Fibroblast of villous mesenchyme (primary cell): ENCODE measurements around the gene VSNL1. TPM values are rescaled to one million over a fixed set of nuclear protein-coding genes. Genes with fewer than 3 reads are reported as not detected.
A peak's percentile ranks its signal among the peaks of the same experiment; 100 is the strongest.

ENCODE experiments used
- DNase-seq: peaks from one replicate; pipeline ENCODE4 v3.0.0-alpha.2; 2010; ENCODE audit warnings: low read depth
- H3K4me3 ChIP-seq: 2 replicates; pipeline ENCODE4 v1.5.1; 2011; ENCODE audit warnings: low read depth, mild to moderate bottlenecking, low read length
- total RNA-seq: library from RNA; depleted of rRNA; stranded (reverse); fragments of >200 nt; gene quantifications from 2 replicates; pipeline ENCODE4 v1.2.3, GENCODE V29; 2012
- TF ChIP-seq, protein P1 (sequence below): IDR thresholded peaks from 2 replicates; pipeline ENCODE4 v1.5.1; 2012; ENCODE audit warnings: low read depth, mild to moderate bottlenecking, low read length; ENCODE audit not compliant: insufficient read depth

The VSNL1 gene
- total RNA-seq, 1 donor = 0.86 TPM

DNA sequence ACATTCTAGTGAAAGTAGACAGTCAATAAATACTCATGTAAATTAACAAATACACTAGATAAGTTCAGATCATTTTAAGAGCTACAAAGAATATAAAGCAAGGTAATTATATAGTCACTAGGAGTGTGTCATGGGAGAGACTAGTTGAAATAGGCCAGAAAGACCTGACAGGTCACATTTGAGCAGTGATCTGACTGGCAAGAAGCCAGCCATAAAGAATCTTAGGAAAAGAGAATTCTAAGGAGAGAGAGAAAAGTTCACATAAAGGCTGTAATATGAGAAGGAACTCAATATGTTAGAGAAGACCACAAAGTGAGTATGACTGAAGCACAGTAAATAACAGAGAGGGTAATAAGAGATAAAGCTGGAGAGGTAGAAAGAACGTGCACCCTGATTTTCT lies 31.2 kb downstream of the VSNL1 start:
- H3K4me3 ChIP-seq = no peak overlapping the region
- TF ChIP-seq, protein P1, sequence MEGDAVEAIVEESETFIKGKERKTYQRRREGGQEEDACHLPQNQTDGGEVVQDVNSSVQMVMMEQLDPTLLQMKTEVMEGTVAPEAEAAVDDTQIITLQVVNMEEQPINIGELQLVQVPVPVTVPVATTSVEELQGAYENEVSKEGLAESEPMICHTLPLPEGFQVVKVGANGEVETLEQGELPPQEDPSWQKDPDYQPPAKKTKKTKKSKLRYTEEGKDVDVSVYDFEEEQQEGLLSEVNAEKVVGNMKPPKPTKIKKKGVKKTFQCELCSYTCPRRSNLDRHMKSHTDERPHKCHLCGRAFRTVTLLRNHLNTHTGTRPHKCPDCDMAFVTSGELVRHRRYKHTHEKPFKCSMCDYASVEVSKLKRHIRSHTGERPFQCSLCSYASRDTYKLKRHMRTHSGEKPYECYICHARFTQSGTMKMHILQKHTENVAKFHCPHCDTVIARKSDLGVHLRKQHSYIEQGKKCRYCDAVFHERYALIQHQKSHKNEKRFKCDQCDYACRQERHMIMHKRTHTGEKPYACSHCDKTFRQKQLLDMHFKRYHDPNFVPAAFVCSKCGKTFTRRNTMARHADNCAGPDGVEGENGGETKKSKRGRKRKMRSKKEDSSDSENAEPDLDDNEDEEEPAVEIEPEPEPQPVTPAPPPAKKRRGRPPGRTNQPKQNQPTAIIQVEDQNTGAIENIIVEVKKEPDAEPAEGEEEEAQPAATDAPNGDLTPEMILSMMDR = no peak
- DNase-seq = no peak

DNA sequence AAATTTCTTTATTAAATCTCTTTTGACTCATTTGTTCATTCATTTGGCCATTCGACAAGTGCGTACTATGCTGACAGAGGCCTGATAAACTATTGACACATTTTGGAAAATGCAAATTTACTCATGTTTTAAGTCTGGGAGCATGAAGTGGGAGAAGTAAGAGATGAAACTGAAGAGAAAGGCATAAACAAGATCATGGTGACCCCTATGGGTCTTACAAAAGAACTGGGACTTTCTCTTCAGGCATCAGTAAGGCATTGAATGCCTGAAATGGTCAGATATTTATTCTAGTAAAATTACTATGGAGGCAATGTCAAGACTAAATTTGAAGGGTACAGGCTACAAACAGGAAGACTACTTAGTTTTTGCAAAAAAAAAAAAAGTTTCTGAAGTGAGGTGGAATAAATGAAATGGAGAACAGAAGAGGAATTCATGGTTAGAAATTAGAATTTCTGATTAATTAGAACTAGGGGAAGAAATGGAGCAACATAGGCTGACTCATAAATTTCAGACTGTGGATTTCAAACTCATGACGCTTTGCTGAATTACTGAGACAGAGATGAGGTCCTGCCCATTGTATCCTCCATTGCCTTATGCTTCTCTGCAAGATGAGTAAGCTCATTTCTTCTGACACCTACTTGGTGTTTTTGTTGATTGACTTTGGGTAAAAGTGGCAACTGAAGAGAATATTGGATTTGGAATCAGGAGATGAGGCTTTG lies 32.7 kb downstream of the VSNL1 start:
- TF ChIP-seq, protein P1 = peak; percentile 35
- DNase-seq = peak; percentile 15
- H3K4me3 ChIP-seq = no peak overlapping the region

DNA sequence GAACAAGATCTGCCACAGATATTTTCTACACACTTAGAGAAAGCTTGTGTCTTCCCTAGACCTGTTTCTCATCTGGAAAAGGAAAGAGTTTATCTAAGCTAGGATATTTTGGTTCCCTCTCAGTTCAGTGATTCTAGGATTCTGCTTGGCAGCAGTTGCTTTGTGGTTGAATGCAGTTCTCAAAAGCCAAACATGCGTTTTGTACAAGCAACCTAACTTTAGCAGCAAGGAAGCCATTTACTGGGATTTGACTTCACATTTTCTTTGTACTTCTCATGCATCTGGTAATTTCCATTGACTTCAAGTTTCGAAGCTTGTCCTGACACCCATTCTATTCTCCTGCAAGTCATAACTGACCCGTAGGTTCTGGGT lies 33.3 kb downstream of the VSNL1 start:
- TF ChIP-seq, protein P1 = no peak
- DNase-seq = no peak
- H3K4me3 ChIP-seq = no peak overlapping the region

DNA sequence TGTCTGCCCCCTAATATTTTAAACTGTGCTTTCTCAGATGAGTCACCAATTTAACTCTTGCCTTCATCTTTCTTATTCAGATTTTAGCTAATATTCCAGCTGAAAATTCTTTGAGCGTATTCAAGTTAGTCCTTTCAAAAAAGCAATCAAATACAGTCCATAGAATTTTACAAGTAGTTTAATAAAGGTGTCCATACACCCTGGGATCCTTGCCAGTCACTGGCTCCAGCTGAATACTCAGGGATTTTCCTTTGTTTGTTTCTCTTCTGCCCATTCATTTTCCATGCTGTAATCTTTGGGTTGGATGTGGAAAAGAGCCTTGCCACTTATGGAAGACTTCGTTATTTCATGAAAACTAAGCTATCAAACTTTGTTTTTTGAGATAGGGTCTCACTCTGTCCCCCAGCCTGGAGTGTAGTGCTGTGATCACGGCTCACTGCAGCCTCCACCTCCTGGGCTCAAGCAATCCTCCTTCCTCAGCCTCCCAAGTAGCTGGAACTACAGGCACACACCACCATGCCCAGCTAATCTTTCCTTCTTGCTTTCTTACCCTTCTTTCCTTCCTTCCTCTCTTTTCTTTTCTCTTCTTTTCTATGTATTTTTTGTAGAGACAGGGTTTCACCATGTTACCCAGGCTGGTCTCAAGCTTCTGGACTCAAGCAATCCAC lies 34.0 kb downstream of the VSNL1 start:
- no peak overlapping the region for H3K4me3 ChIP-seq
- TF ChIP-seq, protein P1 = no peak
- no peak for DNase-seq

DNA sequence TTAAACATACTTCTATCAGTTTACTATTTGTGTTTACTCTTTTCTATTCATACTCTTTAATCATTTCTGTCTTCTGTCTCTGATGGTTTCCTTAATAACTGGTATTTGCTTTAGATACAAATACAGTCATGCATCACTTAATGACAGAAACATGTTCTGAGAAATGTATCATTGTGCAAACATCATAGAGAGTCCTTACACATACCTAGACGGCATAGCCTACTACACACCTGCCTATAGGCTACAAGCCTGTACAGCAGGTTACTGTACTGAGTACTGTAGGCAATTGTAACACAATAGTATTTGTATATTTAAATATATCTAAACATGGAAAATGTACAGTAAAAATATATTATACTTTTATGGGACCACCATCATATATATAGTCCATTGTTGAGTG lies 36.3 kb downstream of the VSNL1 start:
- no peak overlapping the region for H3K4me3 ChIP-seq
- no peak for DNase-seq
- TF ChIP-seq, protein P1 = no peak

DNA sequence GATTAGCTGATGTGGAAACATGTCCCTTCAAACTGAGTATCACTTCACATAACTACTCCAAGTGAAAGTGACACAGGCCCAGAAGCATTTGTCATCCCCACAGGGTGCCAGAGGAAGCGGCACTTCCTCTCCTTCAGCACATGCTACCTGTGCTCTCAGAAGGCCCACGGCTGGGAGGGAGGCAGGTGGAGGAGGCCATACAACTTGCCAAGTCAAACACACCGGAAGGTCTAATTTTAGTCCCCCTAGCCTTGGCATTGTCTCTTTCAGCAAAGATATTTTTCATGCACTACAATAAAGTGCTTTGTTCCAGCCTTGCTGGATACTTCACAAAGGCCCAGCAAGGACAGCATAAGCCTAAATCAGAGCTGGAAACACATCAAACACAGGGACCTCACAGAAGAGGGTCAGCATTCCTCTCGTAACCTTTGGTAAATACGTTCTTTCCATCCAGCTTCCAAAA lies 38.0 kb downstream of the VSNL1 start:
- TF ChIP-seq, protein P1 = no peak
- H3K4me3 ChIP-seq = no peak overlapping the region
- DNase-seq = no peak
